GM12864 (cell line): ENCODE data around the gene PCBP1.
"Not testable (repeated sequence)": the region's sequence is repeated elsewhere in the genome, so short reads cannot be mapped to it uniquely, and the experiment has no call there.

Source experiments
- DNase-seq: peaks from one replicate; pipeline ENCODE4 v3.0.0-alpha.2; 2011; ENCODE audit warnings: low read depth
- H3K4me3 ChIP-seq: 2 replicates; pipeline ENCODE4 v1.5.1; 2011; ENCODE audit warnings: mild to moderate bottlenecking, low read depth, low read length, control low read depth
- TF ChIP-seq, protein P1 (sequence below): IDR thresholded peaks from 2 replicates; pipeline ENCODE4 v1.5.1; 2011; ENCODE audit warnings: low read depth, mild to moderate bottlenecking, moderate library complexity, low read length, control low read depth, inconsistent platforms; ENCODE audit errors: missing control alignments

The PCBP1 gene

DNA sequence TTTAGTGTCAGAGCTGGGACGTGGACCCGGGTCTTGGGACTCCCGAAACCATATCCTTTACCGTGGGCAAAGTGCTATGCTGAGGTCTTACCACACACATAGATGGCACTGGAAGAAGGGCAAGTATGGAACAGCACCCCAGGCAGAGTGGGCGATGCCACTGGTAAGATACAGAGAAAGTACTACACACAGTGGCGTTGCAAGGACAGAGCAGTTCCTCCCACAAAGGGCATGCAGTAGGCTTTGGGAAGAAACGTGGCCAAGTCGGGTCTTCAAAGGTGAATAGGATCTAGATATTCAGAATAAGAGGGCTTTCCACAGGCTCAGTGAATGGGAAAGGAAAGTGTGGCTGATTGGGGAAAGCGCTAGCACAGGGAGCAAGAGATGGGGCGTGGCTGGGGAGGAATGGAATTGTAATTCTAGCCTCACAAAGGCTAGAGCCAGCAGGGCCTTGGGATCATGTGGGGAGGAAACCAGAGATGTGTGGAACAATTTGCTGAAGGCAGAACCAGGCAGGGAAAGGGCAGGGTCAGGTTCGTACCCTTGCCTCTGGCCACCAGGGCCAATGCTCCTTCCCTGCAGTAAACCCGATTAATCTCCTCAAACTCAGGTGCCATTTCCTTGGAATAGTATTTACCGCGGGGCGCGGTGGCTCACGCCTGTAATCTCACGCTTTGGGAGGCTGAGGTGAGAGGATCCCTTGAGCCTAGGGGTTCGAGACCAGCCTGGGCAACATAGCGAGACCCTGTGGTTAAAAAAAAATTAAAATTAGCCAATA lies 36.0 kb downstream of the PCBP1 start:
- no peak for DNase-seq
- no peak overlapping the region for H3K4me3 ChIP-seq
- TF ChIP-seq, protein P1, sequence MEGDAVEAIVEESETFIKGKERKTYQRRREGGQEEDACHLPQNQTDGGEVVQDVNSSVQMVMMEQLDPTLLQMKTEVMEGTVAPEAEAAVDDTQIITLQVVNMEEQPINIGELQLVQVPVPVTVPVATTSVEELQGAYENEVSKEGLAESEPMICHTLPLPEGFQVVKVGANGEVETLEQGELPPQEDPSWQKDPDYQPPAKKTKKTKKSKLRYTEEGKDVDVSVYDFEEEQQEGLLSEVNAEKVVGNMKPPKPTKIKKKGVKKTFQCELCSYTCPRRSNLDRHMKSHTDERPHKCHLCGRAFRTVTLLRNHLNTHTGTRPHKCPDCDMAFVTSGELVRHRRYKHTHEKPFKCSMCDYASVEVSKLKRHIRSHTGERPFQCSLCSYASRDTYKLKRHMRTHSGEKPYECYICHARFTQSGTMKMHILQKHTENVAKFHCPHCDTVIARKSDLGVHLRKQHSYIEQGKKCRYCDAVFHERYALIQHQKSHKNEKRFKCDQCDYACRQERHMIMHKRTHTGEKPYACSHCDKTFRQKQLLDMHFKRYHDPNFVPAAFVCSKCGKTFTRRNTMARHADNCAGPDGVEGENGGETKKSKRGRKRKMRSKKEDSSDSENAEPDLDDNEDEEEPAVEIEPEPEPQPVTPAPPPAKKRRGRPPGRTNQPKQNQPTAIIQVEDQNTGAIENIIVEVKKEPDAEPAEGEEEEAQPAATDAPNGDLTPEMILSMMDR: no peak

DNA sequence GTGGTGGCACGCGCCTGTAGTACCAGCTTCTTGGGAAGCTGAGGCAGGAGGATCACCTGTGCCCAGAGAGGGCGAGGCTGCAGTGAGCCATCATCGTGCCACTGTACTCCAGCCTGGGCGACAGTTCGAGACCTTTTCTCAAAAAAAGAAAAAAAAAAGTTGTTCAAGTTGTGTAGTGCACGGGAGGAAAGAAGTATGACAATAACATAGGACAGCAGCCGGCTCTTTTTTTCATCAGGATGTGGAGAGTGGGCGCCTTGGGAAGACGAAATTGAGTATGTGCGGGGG lies 36.5 kb downstream of the PCBP1 start:
- DNase-seq: no peak
- TF ChIP-seq, protein P1: no peak
- peak overlapping the region; percentile 66 for H3K4me3 ChIP-seq

- H3K4me3 ChIP-seq: peak overlapping the region; percentile 41
- DNase-seq: no peak
- TF ChIP-seq, protein P1: no peak
These were observed 37.8 kb downstream of the PCBP1 start for GRCh38 chr2:70124983-70125480.

DNA sequence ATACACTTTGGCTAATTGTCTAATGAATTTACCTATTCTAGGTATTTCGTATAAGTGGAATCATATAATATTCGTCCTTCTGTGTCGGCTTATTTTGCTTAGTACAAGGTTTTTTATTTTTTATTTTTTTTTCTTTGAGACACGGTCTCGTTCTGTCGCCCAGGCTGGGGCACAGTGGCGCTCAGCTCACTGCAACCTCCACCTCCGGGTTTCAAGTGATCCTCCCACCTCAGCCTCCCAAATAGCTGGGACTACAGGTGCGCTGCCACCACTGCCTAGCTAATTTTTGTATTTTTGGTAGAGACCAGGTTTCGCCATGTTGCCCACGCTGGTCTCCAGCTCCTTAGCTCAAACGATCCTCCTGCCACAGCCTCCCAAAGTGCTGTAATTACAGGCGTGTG lies 38.2 kb downstream of the PCBP1 start:
- H3K4me3 ChIP-seq: peak overlapping the region; percentile 41; the same call in 1 of the 2 replicates
- DNase-seq: no peak
- TF ChIP-seq, protein P1: no peak

DNA sequence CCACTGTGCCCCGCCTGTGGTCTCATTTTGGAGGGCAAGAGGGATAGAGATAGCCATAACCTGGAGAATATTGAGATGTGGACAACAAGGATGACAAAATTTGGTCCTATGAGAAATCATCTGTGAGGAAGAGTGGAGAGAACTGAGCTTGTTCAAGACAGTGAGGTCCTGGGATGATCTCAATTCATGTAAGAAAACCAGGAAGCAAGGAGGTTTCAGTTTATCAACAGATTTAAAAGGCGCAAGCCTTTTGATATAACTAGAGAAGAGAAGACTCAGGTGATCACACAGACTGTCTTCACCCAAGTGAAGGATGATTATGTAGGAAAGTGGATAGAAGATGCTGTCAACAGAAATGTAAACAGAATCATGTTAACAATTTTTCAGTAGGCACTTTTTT lies 39.1 kb downstream of the PCBP1 start:
- H3K4me3 ChIP-seq: no peak overlapping the region
- TF ChIP-seq, protein P1: no peak
- DNase-seq: no peak

- TF ChIP-seq, protein P1: no peak
- DNase-seq: no peak
- no peak overlapping the region for H3K4me3 ChIP-seq
These were observed 40.7 kb downstream of the PCBP1 start for GRCh38 chr2:70128005-70128404.

DNA sequence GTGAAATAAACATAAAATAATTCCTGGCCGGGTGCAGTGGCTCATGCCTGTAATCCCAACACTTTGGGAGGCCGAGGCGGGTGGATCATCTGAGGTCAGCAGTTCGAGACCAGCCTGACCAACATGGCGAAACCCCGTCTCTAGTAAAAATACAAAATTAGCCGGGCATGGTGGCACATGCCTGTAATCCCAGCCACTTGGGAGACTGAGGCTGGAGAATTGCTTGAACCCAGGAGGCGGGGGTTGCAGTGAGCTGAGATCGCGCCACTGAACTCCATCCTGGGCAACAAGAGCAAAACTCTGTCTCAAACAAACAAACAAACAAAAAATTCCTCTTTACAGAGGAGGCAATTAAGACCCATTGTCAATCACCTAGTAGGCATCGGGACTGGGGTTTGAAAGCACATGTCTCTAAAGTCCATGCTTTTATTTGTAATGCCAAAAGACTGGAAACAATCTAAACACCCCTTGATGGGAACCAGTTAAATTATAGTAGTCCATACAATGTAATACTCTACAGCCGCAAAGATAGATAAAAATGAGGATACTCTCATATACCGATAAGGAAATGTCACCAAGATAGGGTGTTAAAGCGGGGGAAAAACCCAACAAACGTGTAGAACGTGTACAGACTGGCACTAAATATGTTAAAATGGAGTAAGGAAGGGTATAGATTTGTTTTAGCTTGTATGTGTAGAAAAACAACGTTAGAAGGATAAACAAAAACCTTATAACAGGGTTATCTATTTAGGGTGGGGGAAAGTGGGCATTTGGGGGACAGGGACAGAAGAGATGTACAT lies 44.3 kb downstream of the PCBP1 start:
- peak overlapping the region; percentile 49; the same call in 1 of the 2 replicates for H3K4me3 ChIP-seq
- DNase-seq: not testable (repeated sequence)
